ENCODE results near the gene RNH1. TPM values are rescaled to one million over a fixed set of nuclear protein-coding genes. Genes with fewer than 3 reads are reported as not detected.
"Not testable (repeated sequence)": the region's sequence is repeated elsewhere in the genome, so short reads cannot be mapped to it uniquely, and the experiment has no call there.

Gene RNH1
- total RNA-seq, 1 experiment from 2014 or later = 345 TPM

GRCh38 chr11:518463-519202 lies 11.6 kb upstream of the RNH1 start:
- CTCF ChIA-PET = interaction anchor here (0.6 to 1.6 kb wide), 8 partner anchors 14 to 197 kb away, joined by 3 to 11 read pairs (median 4); no protein-coding TSS in a partner anchor
- H3K36me3 ChIP-seq (ENCODE audit: control insufficient read depth, insufficient read depth, low read length) = no peaks in the 10 kb centered on the region
- POLR2A ChIA-PET = interaction anchor here (0.5 to 1.3 kb wide), 4 partner anchors 12 to 375 kb away, joined by 3 to 5 read pairs (median 4); partner anchors contain the start of gene HRAS
- peaks cover 3% of the 10 kb centered on the region; the same call in 1 of the 2 replicates for H3K9me3 ChIP-seq (ENCODE audit: control insufficient read depth, insufficient read depth, low read depth, low read length)
- intact Hi-C loops (cut with micrococcal nuclease; ENCODE audit: unreplicated experiment) (loop anchor here (5.0 kb wide), 1 partner anchor 66 kb away; the partner anchor contains the start of gene PTDSS2), in situ Hi-C loops (cut with HindIII; ENCODE audit: low pct_unique_long_range_greater_than_20kb, low sequenced_read_pairs) (no loop called here)
- no peaks in the 10 kb centered on the region for H3K27me3 ChIP-seq (ENCODE audit: control insufficient read depth, insufficient read depth, low read length)
- no TSS peak for BruUV-seq (replicated peaks)
- ATAC-seq (peak; percentile 99), DNase-seq (ENCODE audit: low read depth, low spot score) (peak; percentile 87)
- no peak for TF ChIP-seq REST (IDR thresholded peaks at IDR 0.05; ENCODE audit: insufficient read depth in 1 of 2, low read depth in 2 of 2, low read length in 1 of 2)
- TF ChIP-seq POLR2AphosphoS5 (IDR thresholded peaks at IDR 0.05; ENCODE audit: low read depth, low read length) = peak; percentile 67; the same call in 1 of the 2 replicates
- TF ChIP-seq TCF7L2 (IDR thresholded peaks at IDR 0.05; ENCODE audit: low read depth, low read length) = peak; percentile 62; the same call in 1 of the 2 replicates
- peak; percentile 92; the same call in 1 of the 2 replicates for TF ChIP-seq SIN3A (IDR thresholded peaks at IDR 0.05; ENCODE audit: borderline replicate concordance, insufficient read depth, low read depth, low read length)
- peak; percentile 100 for TF ChIP-seq CTCF (IDR thresholded peaks at IDR 0.05)
- H3K27ac ChIP-seq (ENCODE audit: low read length) = peak overlapping the region; percentile 77
- H3K4me1 ChIP-seq (ENCODE audit: control insufficient read depth, insufficient read depth, low read length) = peaks cover 6% of the 10 kb centered on the region; the same call in 1 of the 2 replicates
- peak overlapping the region; percentile 35 to 73 for H3K4me3 ChIP-seq (ENCODE audit: low read depth in 2 of 2, low read length in 2 of 2)

- H3K36me3 ChIP-seq (ENCODE audit: control insufficient read depth, insufficient read depth, low read length); ATAC-seq; H3K27ac ChIP-seq (ENCODE audit: low read length); POLR2A ChIA-PET; DNase-seq (ENCODE audit: low read depth, low spot score); BruUV-seq (replicated peaks); H3K27me3 ChIP-seq (ENCODE audit: control insufficient read depth, insufficient read depth, low read length); in situ Hi-C loops (cut with HindIII; ENCODE audit: low pct_unique_long_range_greater_than_20kb, low sequenced_read_pairs); H3K4me3 ChIP-seq (ENCODE audit: low read depth in 2 of 2, low read length in 2 of 2); H3K9me3 ChIP-seq (ENCODE audit: control insufficient read depth, insufficient read depth, low read depth, low read length); H3K4me1 ChIP-seq (ENCODE audit: control insufficient read depth, insufficient read depth, low read length): not testable (repeated sequence)
- intact Hi-C loops (cut with micrococcal nuclease; ENCODE audit: unreplicated experiment) = loop anchor here (5.0 kb wide), 1 partner anchor 65 kb away; the partner anchor contains the start of gene PTDSS2
- CTCF ChIA-PET = interaction anchor here (0.6 kb wide), 1 partner anchor 113 kb away, joined by 3 read pairs; no protein-coding TSS in a partner anchor
Observed at GRCh38 chr11:516918-517685, 10.1 kb upstream of the RNH1 start.

All from Panc1 (cell line).